GM12875 (cell line): ENCODE results near the gene VIM.

ENCODE experiments used
- H3K4me3 ChIP-seq: one replicate; pipeline ENCODE4 v1.5.1; 2011; ENCODE audit warnings: low read depth, low read length, control low read depth
- CTCF ChIP-seq: IDR thresholded peaks from 2 replicates; pipeline ENCODE4 v1.5.1; 2011; ENCODE audit warnings: low read depth, mild to moderate bottlenecking, control low read depth, inconsistent platforms, low read length, moderate library complexity, borderline replicate concordance; ENCODE audit not compliant: insufficient read depth

Gene VIM

GRCh38 chr10:17237149-17237527 lies 9.1 kb downstream of the VIM start:
- no peak for TF ChIP-seq CTCF

GRCh38 chr10:17237915-17238444 lies 9.9 kb downstream of the VIM start:
- no peak for TF ChIP-seq CTCF
- H3K4me3 ChIP-seq = no peak overlapping the region

More at GRCh38 chr10:17237149-17237527, 9.1 kb downstream of the VIM start:
- H3K4me3 ChIP-seq = no peak overlapping the region

GRCh38 chr10:17238445-17239291 lies 10.6 kb downstream of the VIM start:
- TF ChIP-seq CTCF = no peak
- no peak overlapping the region for H3K4me3 ChIP-seq

- TF ChIP-seq CTCF = no peak
- no peak overlapping the region for H3K4me3 ChIP-seq
Measured at GRCh38 chr10:17239345-17240085, 11.5 kb downstream of the VIM start.

GRCh38 chr10:17240096-17240495 lies 12.1 kb downstream of the VIM start:
- no peak for TF ChIP-seq CTCF
- no peak overlapping the region for H3K4me3 ChIP-seq

GRCh38 chr10:17240616-17241015 lies 12.6 kb downstream of the VIM start:
- no peak for TF ChIP-seq CTCF
- no peak overlapping the region for H3K4me3 ChIP-seq
